HepG2 (cell line): Measurements from ENCODE around the gene BLID. TPM values are rescaled to one million over a fixed set of nuclear protein-coding genes. Genes with fewer than 3 reads are reported as not detected.

Source experiments
- ATAC-seq: fragments of 200-7000 bp; cut with Tn5 transposase; 3 replicates; pipeline ENCODE4 v1.9.1; 2020; ENCODE audit warnings: mild to moderate bottlenecking, moderate library complexity
- BruUV-seq: library from RNA; stranded (reverse); fragments of 400-500 nt; replicated peaks from 2 replicates; lab custom pipeline; 2021; lab: Mats Ljungman, UMichigan
- CTCF ChIA-PET: fragments of 300-600 bp; formaldehyde crosslinking; extraction: SDS; loops from one replicate; lab custom pipeline; 2021; ENCODE audit warnings: low total read pairs, inconsistent platforms, low intra/inter-chr PET ratio; lab: Yijun Ruan, JAX
- POLR2A ChIA-PET: fragments of 350-600 bp; sonication (Branson Sonifier 250); formaldehyde crosslinking; loops from one replicate; lab custom pipeline; 2020; ENCODE audit warnings: antibody characterized with exemption, inconsistent platforms; lab: Yijun Ruan, JAX
- DNase-seq: peaks from one replicate; pipeline ENCODE4 v3.0.0-alpha.2; 2015; ENCODE audit warnings: low spot score
- FAIRE-seq: peaks from 3 replicates; lab custom pipeline; 2011; peaks lifted over from hg19 to GRCh38; lab: Jason Lieb, UNC
- H2AFZ ChIP-seq: one replicate; pipeline ENCODE4 v1.6.1; 2011; ENCODE audit warnings: low read length, inconsistent platforms
- H3K27ac ChIP-seq: fragments of 300-600 bp; 3 replicates; pipeline ENCODE4 v1.8.0; 2011; ENCODE audit warnings: mixed run types, mild to moderate bottlenecking, mixed read lengths, low read length, inconsistent platforms; ENCODE audit not compliant: insufficient read depth; ENCODE audit errors: extremely low read length
- H3K27me3 ChIP-seq, 2 experiments: fragments of 200-600 bp in 1 of 2; 2 replicates in 1 of 2; 3 replicates in 1 of 2; pipeline versions ENCODE4 v1.6.0 to v1.8.0; 2011; ENCODE audit warnings: low read length in 2 of 2, mild to moderate bottlenecking in 2 of 2, moderate library complexity in 2 of 2, inconsistent platforms in 1 of 2; ENCODE audit not compliant: insufficient read depth in 2 of 2, control insufficient read depth in 1 of 2
- H3K36me3 ChIP-seq, 2 experiments: fragments of 200-600 bp in 1 of 2; replicated peaks in 1 of 2; 2 replicates in 1 of 2; 3 replicates in 1 of 2; pipeline versions ENCODE4 v1.5.1 to v1.8.0; 2011; ENCODE audit warnings: low read length in 2 of 2, inconsistent platforms in 1 of 2; ENCODE audit not compliant: insufficient read depth in 2 of 2, control insufficient read depth in 1 of 2
- H3K4me1 ChIP-seq: 2 replicates; pipeline ENCODE4 v1.5.1; 2012; ENCODE audit warnings: low read length, inconsistent platforms; ENCODE audit not compliant: insufficient read depth
- H3K4me2 ChIP-seq: 2 replicates; pipeline ENCODE4 v1.6.0; 2011; ENCODE audit warnings: low read depth, low read length, inconsistent platforms
- H3K4me3 ChIP-seq, 3 experiments: fragments of 200-600 bp in 1 of 3; sonication (generic), shearing (Covaris generic) in 1 of 3; replicated peaks in 1 of 3; 2 replicates each; pipeline ENCODE4 v1.5.1; 2011 to 2016; ENCODE audit warnings: low read length in 3 of 3, inconsistent platforms in 2 of 3, low read depth in 2 of 3, mild to moderate bottlenecking in 2 of 3, control low read depth in 1 of 3, mixed read lengths in 1 of 3; ENCODE audit not compliant: insufficient read depth in 1 of 3
- H3K79me2 ChIP-seq: one replicate; pipeline ENCODE4 v1.6.1; 2011; ENCODE audit warnings: low read length, inconsistent platforms; ENCODE audit not compliant: insufficient read depth
- H3K9ac ChIP-seq: 2 replicates; pipeline ENCODE4 v1.6.0; 2011; ENCODE audit warnings: mild to moderate bottlenecking, low read depth, low read length, inconsistent platforms; ENCODE audit not compliant: insufficient read depth
- H3K9me3 ChIP-seq: 2 replicates; pipeline ENCODE4 v1.5.1; 2012; ENCODE audit warnings: mild to moderate bottlenecking, low read length
- H4K20me1 ChIP-seq: 2 replicates; pipeline ENCODE4 v1.6.0; 2011; ENCODE audit warnings: inconsistent platforms, mild to moderate bottlenecking, low read length, moderate library complexity; ENCODE audit not compliant: insufficient read depth
- BORCS8-MEF2B ChIP-seq: sonication (generic); formaldehyde crosslinking; IDR thresholded peaks from 2 replicates; pipeline ENCODE4 v1.8.0; 2022; ENCODE audit warnings: mild to moderate bottlenecking, missing genetic modification reagents
- JUND ChIP-seq: sonication (generic); formaldehyde crosslinking; IDR thresholded peaks from 2 replicates; pipeline ENCODE4 v1.8.0; 2022; ENCODE audit warnings: mild to moderate bottlenecking, missing genetic modification reagents
- NFE2L2 ChIP-seq: fragments of 150-350 bp; IDR thresholded peaks from 2 replicates; pipeline ENCODE4 v1.6.1; 2014; ENCODE audit warnings: low read length
- RBFOX2 ChIP-seq: fragments of 200-400 bp; formaldehyde crosslinking; IDR thresholded peaks from 2 replicates; pipeline ENCODE4 v1.6.1; 2017; ENCODE audit warnings: low read depth, mild to moderate bottlenecking, low read length
- RFXAP ChIP-seq: sonication (generic); formaldehyde crosslinking; IDR thresholded peaks from 2 replicates; pipeline ENCODE4 v1.4.0; 2020; ENCODE audit warnings: missing genetic modification reagents, borderline replicate concordance
- ZNF256 ChIP-seq: sonication (generic); formaldehyde crosslinking; conservative IDR thresholded peaks from 2 replicates; pipeline ENCODE4 v1.4.0; 2020; ENCODE audit warnings: missing genetic modification reagents
- ZNF337 ChIP-seq: sonication (generic); formaldehyde crosslinking; IDR thresholded peaks from 2 replicates; pipeline ENCODE4 v1.5.1; 2020; ENCODE audit warnings: missing genetic modification reagents, low read depth, mild to moderate bottlenecking, borderline replicate concordance
- ZNF749 ChIP-seq: sonication (generic); formaldehyde crosslinking; IDR thresholded peaks from 2 replicates; pipeline ENCODE4 v1.8.0; 2022; ENCODE audit warnings: mild to moderate bottlenecking, missing genetic modification reagents, moderate library complexity, borderline replicate concordance
- WGBS: methylation state at CpG from one replicate; pipeline ENCODE4 v1.1.6; 2017; ENCODE audit warnings: low lambda C conversion rate; 5-methylcytosine and 5-hydroxymethylcytosine counted together
- in situ Hi-C: cut with HindIII; loops from 2 replicates; pipeline ENCODE4 v1.10.0; 2017; ENCODE audit warnings: low pct_unique_long_range_greater_than_20kb; ENCODE audit not compliant: extremely low pct_ligation_motif_present
- intact Hi-C: fragments of 100-400 bp; cut with micrococcal nuclease; formaldehyde crosslinking; loops from one replicate; pipeline ENCODE4 v1.10.0; 2022; ENCODE audit not compliant: unreplicated experiment
- polyA plus RNA-seq, 8 experiments: library from polyadenylated mRNA; depleted of rRNA in 3 of 8; stranded (reverse) in 7 of 8; unstranded in 1 of 8; fragments of >200 nt; fragmentation: Illumina TruSeq in 4 of 8; extraction: Trizol in 4 of 8; gene quantifications; 2 replicates each; pipeline versions ENCODE4 v1.2.1 to v1.2.3, GENCODE V29; 2011 to 2016; ENCODE audit warnings: low read depth in 4 of 8, missing spikeins in 1 of 8, mixed read lengths in 1 of 8; ENCODE audit not compliant: insufficient read depth in 1 of 8
- total RNA-seq, 5 experiments: library from RNA; depleted of rRNA; stranded (reverse); fragments of >200 nt; fragmentation: Illumina TruSeq; extraction: Trizol; gene quantifications; 2 replicates each; pipeline ENCODE4 v1.2.3, GENCODE V29; 2016; ENCODE audit warnings: low read depth in 1 of 5
- TF ChIP-seq, protein P1 (sequence below): sonication (generic); formaldehyde crosslinking; IDR thresholded peaks from 2 replicates; pipeline ENCODE4 v1.4.0; 2020; ENCODE audit warnings: missing genetic modification reagents, low read depth, mild to moderate bottlenecking, borderline replicate concordance

BLID gene
- total and polyA plus RNA-seq, 2 of the 13 experiments (the other 11 are each of a cell fraction or from before 2014, with no cell fraction given), result not detected

DNA sequence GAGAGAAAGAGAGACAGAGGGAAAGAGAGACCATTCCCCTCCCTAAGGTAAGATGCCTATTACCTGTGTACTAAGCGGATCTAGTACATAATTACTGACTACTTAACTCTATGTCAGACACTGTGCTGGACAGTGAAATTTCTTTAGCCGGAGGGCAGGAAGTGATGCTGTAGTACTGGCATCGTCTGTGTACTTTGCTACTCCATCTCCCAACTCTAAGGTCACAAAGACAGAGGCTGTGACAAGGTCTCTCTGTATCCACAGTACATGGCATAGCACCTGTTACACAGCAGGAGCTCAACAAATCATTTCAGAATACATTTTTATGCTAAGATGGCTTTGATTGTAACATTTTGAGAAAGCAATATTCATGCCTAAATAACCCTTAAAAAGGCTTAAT is 9.0 kb downstream of the BLID start (continued):
- TF ChIP-seq ZNF337 (CRISPR knock-in tag), result no peak
- no peak for TF ChIP-seq NFE2L2
- no peak for TF ChIP-seq RBFOX2
- no peak for TF ChIP-seq BORCS8-MEF2B (CRISPR knock-in tag)
- no peak for TF ChIP-seq ZNF256 (CRISPR knock-in tag)
- TF ChIP-seq ZNF749, result no peak

GRCh38 chr11:122105044-122105758 is 10.8 kb downstream of the BLID start:
- ATAC-seq, result no peak
- Histone ChIP-seq H3K4me3 (no peak overlapping the region), H3K36me3 (no peaks in the 10 kb centered on the region), H3K9me3 (no peaks in the 10 kb centered on the region), H3K9ac (no peak overlapping the region), H3K27ac (no peak overlapping the region), H4K20me1 (no peaks in the 10 kb centered on the region)
- no peak for FAIRE-seq
- POLR2A ChIA-PET, result no interaction called here
- intact Hi-C loops, result loop anchor here (10.0 kb wide), 1 partner anchor 230 kb away; no protein-coding TSS in a partner anchor
- TF ChIP-seq, protein P1, sequence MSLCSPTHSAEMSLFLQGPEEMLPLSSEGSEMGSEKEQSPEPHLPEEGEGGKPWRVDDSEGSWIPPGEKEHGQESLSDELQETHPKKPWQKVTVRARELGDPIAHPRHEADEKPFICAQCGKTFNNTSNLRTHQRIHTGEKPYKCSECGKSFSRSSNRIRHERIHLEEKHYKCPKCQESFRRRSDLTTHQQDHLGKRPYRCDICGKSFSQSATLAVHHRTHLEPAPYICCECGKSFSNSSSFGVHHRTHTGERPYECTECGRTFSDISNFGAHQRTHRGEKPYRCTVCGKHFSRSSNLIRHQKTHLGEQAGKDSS (CRISPR knock-in tag), result no peak
- TF ChIP-seq JUND (CRISPR knock-in tag) (no peak), RFXAP (no peak)
- TF ChIP-seq, all 625 proteins: peak for 0
- H3K4me1 ChIP-seq, result no peaks in the 10 kb centered on the region
- 25% methylated on average over 8 of the region's 8 CpGs for WGBS
- in situ Hi-C loops, result no loop called here
- H3K79me2 ChIP-seq, result no peaks in the 10 kb centered on the region
- no TSS peak for BruUV-seq
- DNase-seq, result no peak
- H3K4me2 ChIP-seq, result no peak overlapping the region
- H2AFZ ChIP-seq, result no peak overlapping the region
- CTCF ChIA-PET, result no interaction called here
- H3K27me3 ChIP-seq, result no peaks in the 10 kb centered on the region
